ENCODE measurements around the gene INHBA.
A peak's percentile ranks its signal among the peaks of the same experiment; 100 is the strongest.

The INHBA gene

GRCh38 chr7:41688906-41689305 lies 14.0 kb downstream of the INHBA start:
- DNase-seq (ENCODE audit: low spot score): no peak

- peak; percentile 30 for DNase-seq (ENCODE audit: low spot score)
These were observed 14.8 kb downstream of the INHBA start for GRCh38 chr7:41688012-41688625.

GRCh38 chr7:41685684-41686083 lies 17.2 kb downstream of the INHBA start:
- no peak for DNase-seq (ENCODE audit: low spot score)

GRCh38 chr7:41682422-41682821 lies 20.5 kb downstream of the INHBA start:
- no peak for DNase-seq (ENCODE audit: low spot score)

GRCh38 chr7:41679566-41679965 lies 23.3 kb downstream of the INHBA start:
- no peak for DNase-seq (ENCODE audit: low spot score)

- DNase-seq (ENCODE audit: low spot score): no peak
These were observed 28.3 kb downstream of the INHBA start for GRCh38 chr7:41674505-41675023.

GRCh38 chr7:41661596-41661995 lies 41.3 kb downstream of the INHBA start:
- DNase-seq (ENCODE audit: low spot score): no peak

- DNase-seq (ENCODE audit: low spot score): no peak
These were observed 43.4 kb downstream of the INHBA start for GRCh38 chr7:41659539-41659938.

GRCh38 chr7:41656366-41656765 lies 46.5 kb downstream of the INHBA start:
- DNase-seq (ENCODE audit: low spot score): peak; percentile 43

GRCh38 chr7:41655426-41655825 lies 47.5 kb downstream of the INHBA start:
- DNase-seq (ENCODE audit: low spot score): no peak

- peak; percentile 31 for DNase-seq (ENCODE audit: low spot score)
These were observed 50.6 kb downstream of the INHBA start for GRCh38 chr7:41652267-41652666.

GRCh38 chr7:41648501-41648900 lies 54.4 kb downstream of the INHBA start:
- DNase-seq (ENCODE audit: low spot score): no peak

GRCh38 chr7:41643616-41644015 lies 59.3 kb downstream of the INHBA start:
- DNase-seq (ENCODE audit: low spot score): no peak

GRCh38 chr7:41641665-41642014 lies 61.2 kb downstream of the INHBA start:
- no peak for DNase-seq (ENCODE audit: low spot score)

- DNase-seq (ENCODE audit: low spot score): no peak
These were observed 61.8 kb downstream of the INHBA start for GRCh38 chr7:41641011-41641664.

GRCh38 chr7:41640487-41640886 lies 62.4 kb downstream of the INHBA start:
- DNase-seq (ENCODE audit: low spot score): no peak

- no peak for DNase-seq (ENCODE audit: low spot score)
These were observed 65.8 kb downstream of the INHBA start for GRCh38 chr7:41637049-41637448.

Measured in AG08395 (cell line).